Neuronal stem cell (in vitro differentiated cells): Measurements from ENCODE around the gene C7orf57.

ENCODE experiments used
- DNase-seq: peaks from one replicate; pipeline ENCODE4 v3.0.0-alpha.2; 2013; ENCODE audit warnings: low spot score
- H2AFZ ChIP-seq: one replicate; pipeline ENCODE4 v1.6.1; 2013; ENCODE audit warnings: mild to moderate bottlenecking, low read length, inconsistent platforms
- H2AK5ac ChIP-seq: 2 replicates; pipeline ENCODE4 v1.6.1; 2013; ENCODE audit warnings: low read depth, mild to moderate bottlenecking, inconsistent platforms, low read length, moderate library complexity, mixed read lengths
- H2BK120ac ChIP-seq: 2 replicates; pipeline ENCODE4 v1.6.1; 2013; ENCODE audit warnings: low read depth, mild to moderate bottlenecking, inconsistent platforms, low read length, moderate library complexity, mixed read lengths
- H2BK12ac ChIP-seq: one replicate; pipeline ENCODE4 v1.6.1; 2013; ENCODE audit warnings: low read length, inconsistent platforms
- H2BK15ac ChIP-seq: 2 replicates; pipeline ENCODE4 v1.6.1; 2013; ENCODE audit warnings: mild to moderate bottlenecking, low read length, inconsistent platforms, mixed read lengths
- H2BK5ac ChIP-seq: one replicate; pipeline ENCODE4 v1.6.1; 2013; ENCODE audit warnings: inconsistent platforms, mild to moderate bottlenecking, low read length, moderate library complexity
- H3K14ac ChIP-seq: one replicate; pipeline ENCODE4 v1.6.1; 2013; ENCODE audit warnings: low read length, inconsistent platforms
- H3K18ac ChIP-seq: 2 replicates; pipeline ENCODE4 v1.6.1; 2013; ENCODE audit warnings: low read length, inconsistent platforms
- H3K23ac ChIP-seq: 2 replicates; pipeline ENCODE4 v1.6.1; 2013; ENCODE audit warnings: low read depth, mild to moderate bottlenecking, mixed read lengths, low read length, inconsistent platforms; ENCODE audit not compliant: poor library complexity
- H3K27ac ChIP-seq: replicated peaks from 3 replicates; pipeline ENCODE4 v1.5.1; 2013; ENCODE audit warnings: low read length, inconsistent platforms
- H3K27me3 ChIP-seq, 3 experiments: 2 replicates each; pipeline ENCODE4 v1.6.1; 2013; ENCODE audit warnings: low read length in 3 of 3, mild to moderate bottlenecking in 2 of 3, inconsistent platforms in 1 of 3, low read depth in 1 of 3, mixed read lengths in 1 of 3, moderate library complexity in 1 of 3; ENCODE audit not compliant: control insufficient read depth in 3 of 3, insufficient read depth in 3 of 3
- H3K36me3 ChIP-seq, 2 donors: replicated peaks in 1 of 2; 2 replicates each; pipeline ENCODE4 v1.6.1; 2013; ENCODE audit warnings: low read length in 2 of 2; ENCODE audit not compliant: control insufficient read depth in 2 of 2, insufficient read depth in 2 of 2
- H3K4ac ChIP-seq: 2 replicates; pipeline ENCODE4 v1.6.1; 2013; ENCODE audit warnings: inconsistent platforms, mild to moderate bottlenecking, low read length, moderate library complexity
- H3K4me1 ChIP-seq, 2 donors: 1 replicate in 1 of 2; 2 replicates in 1 of 2; pipeline ENCODE4 v1.6.1; 2013; ENCODE audit warnings: low read length in 2 of 2, low read depth in 1 of 2; ENCODE audit not compliant: control insufficient read depth in 2 of 2, insufficient read depth in 1 of 2
- H3K4me2 ChIP-seq: one replicate; pipeline ENCODE4 v1.6.1; 2013; ENCODE audit warnings: mild to moderate bottlenecking, low read length, inconsistent platforms; ENCODE audit not compliant: insufficient read depth, poor library complexity, severe bottlenecking
- H3K4me3 ChIP-seq, 2 donors: 2 replicates each; pipeline ENCODE4 v1.5.1; 2013; ENCODE audit warnings: low read length in 2 of 2, mild to moderate bottlenecking in 2 of 2, inconsistent platforms in 1 of 2, moderate library complexity in 1 of 2
- H3K79me1 ChIP-seq: one replicate; pipeline ENCODE4 v1.6.1; 2013; ENCODE audit warnings: low read depth, mild to moderate bottlenecking, inconsistent platforms, low read length, moderate library complexity
- H3K9ac ChIP-seq: one replicate; pipeline ENCODE4 v1.6.1; 2013; ENCODE audit warnings: mild to moderate bottlenecking, low read depth, low read length, inconsistent platforms; ENCODE audit not compliant: poor library complexity
- H3K9me3 ChIP-seq, 2 donors: replicated peaks in 1 of 2; 2 replicates each; pipeline versions ENCODE3 to v1.6.1; 2013; ENCODE audit warnings: low read length in 2 of 2, mild to moderate bottlenecking in 2 of 2, inconsistent platforms in 1 of 2, low read depth in 1 of 2, mixed read lengths in 1 of 2, moderate library complexity in 1 of 2; ENCODE audit not compliant: control insufficient read depth in 2 of 2, insufficient read depth in 1 of 2
- H4K8ac ChIP-seq: one replicate; pipeline ENCODE4 v1.6.1; 2013; ENCODE audit warnings: low read depth, mild to moderate bottlenecking, inconsistent platforms, low read length, moderate library complexity
- H4K91ac ChIP-seq: one replicate; pipeline ENCODE4 v1.6.1; 2013; ENCODE audit warnings: low read length, low read depth, mild to moderate bottlenecking, inconsistent platforms; ENCODE audit not compliant: poor library complexity
- WGBS, 2 donors: extraction: QIAGEN DNeasy Blood & Tissue Kit; methylation state at CpG; one replicate each; pipeline ENCODE4 v1.1.7; 2013; ENCODE audit warnings: missing lambda C conversion rate in 2 of 2, mixed read lengths in 1 of 2; ENCODE audit not compliant: insufficient read length in 2 of 2, insufficient replicate concordance in 1 of 2; ENCODE audit errors: extremely low coverage in 2 of 2; 5-methylcytosine and 5-hydroxymethylcytosine counted together

C7orf57 gene

GRCh38 chr7:48084727-48085432, 49.5 kb downstream of the C7orf57 start:
- Histone ChIP-seq H4K8ac (no peak overlapping the region), H3K4ac (no peak overlapping the region), H2BK15ac (no peak overlapping the region), H2AFZ (peak overlapping the region; percentile 79), H3K79me1 (no peaks in the 10 kb centered on the region), H2BK5ac (no peak overlapping the region), H3K9me3 (no peaks in the 10 kb centered on the region), H3K27ac (no peak overlapping the region), H3K36me3 (no peaks in the 10 kb centered on the region), H2BK12ac (no peak overlapping the region), H3K4me2 (no peak overlapping the region), H3K9ac (no peak overlapping the region), H2AK5ac (no peak overlapping the region), H3K23ac (no peak overlapping the region), H3K18ac (no peak overlapping the region), H4K91ac (no peak overlapping the region), H3K27me3 (no peaks in the 10 kb centered on the region), H2BK120ac (no peak overlapping the region), H3K4me1 (peaks cover 2 to 10% of the 10 kb centered on the region in 2 donors), H3K4me3 (no peak overlapping the region), H3K14ac (no peak overlapping the region)
- no CpG with 5 or more reads among the region's 9 CpGs for WGBS, 2 donors
- no peak for DNase-seq

GRCh38 chr7:48085433-48085791, 50.1 kb downstream of the C7orf57 start:
- H2BK12ac ChIP-seq: no peak overlapping the region
- H3K79me1 ChIP-seq: no peaks in the 10 kb centered on the region
- no peak overlapping the region for H2BK5ac ChIP-seq
- no peak overlapping the region for H4K8ac ChIP-seq
- no peak overlapping the region for H3K4me3 ChIP-seq
- H3K23ac ChIP-seq: no peak overlapping the region
- no peak overlapping the region for H2AK5ac ChIP-seq
- H3K27me3 ChIP-seq: no peaks in the 10 kb centered on the region
- no peak overlapping the region for H3K27ac ChIP-seq
- no peak overlapping the region for H3K18ac ChIP-seq
- H3K14ac ChIP-seq: no peak overlapping the region
- no peak overlapping the region for H3K4ac ChIP-seq
- H4K91ac ChIP-seq: no peak overlapping the region
- no peak for DNase-seq
- no peaks in the 10 kb centered on the region for H3K36me3 ChIP-seq
- no peak overlapping the region for H3K4me2 ChIP-seq
- peak overlapping the region; percentile 79 for H2AFZ ChIP-seq
- H3K9me3 ChIP-seq: no peaks in the 10 kb centered on the region
- H3K4me1 ChIP-seq: peaks cover 2 to 13% of the 10 kb centered on the region in 2 donors
- H2BK15ac ChIP-seq: no peak overlapping the region
- H3K9ac ChIP-seq: no peak overlapping the region
- no CpG with 5 or more reads among the region's 1 CpG for WGBS, 2 donors
- no peak overlapping the region for H2BK120ac ChIP-seq

GRCh38 chr7:48085942-48086341, 50.6 kb downstream of the C7orf57 start:
- Histone ChIP-seq H2BK5ac (no peak overlapping the region), H4K91ac (no peak overlapping the region), H3K4me2 (no peak overlapping the region), H3K4me3 (no peak overlapping the region), H2BK15ac (no peak overlapping the region), H3K4ac (no peak overlapping the region), H3K14ac (no peak overlapping the region), H3K18ac (peak overlapping the region; percentile 42), H2AFZ (peak overlapping the region; percentile 79), H2AK5ac (no peak overlapping the region), H3K9me3 (no peaks in the 10 kb centered on the region), H3K27ac (no peak overlapping the region), H3K36me3 (peaks cover 0 to 2% of the 10 kb centered on the region in 2 donors), H3K27me3 (no peaks in the 10 kb centered on the region), H2BK12ac (no peak overlapping the region), H3K23ac (no peak overlapping the region), H3K79me1 (no peaks in the 10 kb centered on the region), H3K4me1 (peaks cover 2 to 16% of the 10 kb centered on the region in 2 donors), H4K8ac (no peak overlapping the region), H3K9ac (no peak overlapping the region), H2BK120ac (no peak overlapping the region)
- no CpG with 5 or more reads among the region's 1 CpG for WGBS, 2 donors
- DNase-seq: no peak

GRCh38 chr7:48087349-48087748, 52.0 kb downstream of the C7orf57 start:
- H4K8ac ChIP-seq: no peak overlapping the region
- no CpG with 5 or more reads among the region's 7 CpGs for WGBS, 2 donors

More at GRCh38 chr7:48087349-48087748, 52.0 kb downstream of the C7orf57 start:
- no peak for DNase-seq
- H3K36me3 ChIP-seq: peaks cover 3 to 16% of the 10 kb centered on the region in 2 donors
- H3K4me1 ChIP-seq: peaks cover 3 to 16% of the 10 kb centered on the region in 2 donors
- H3K23ac ChIP-seq: no peak overlapping the region
- H3K18ac ChIP-seq: no peak overlapping the region
- H2AFZ ChIP-seq: peak overlapping the region; percentile 71
- no peak overlapping the region for H2BK15ac ChIP-seq
- no peaks in the 10 kb centered on the region for H3K27me3 ChIP-seq
- no peaks in the 10 kb centered on the region for H3K79me1 ChIP-seq
- no peak overlapping the region for H3K14ac ChIP-seq
- no peak overlapping the region for H2AK5ac ChIP-seq
- H3K4me2 ChIP-seq: no peak overlapping the region
- H2BK5ac ChIP-seq: no peak overlapping the region
- H3K27ac ChIP-seq: no peak overlapping the region
- H3K4me3 ChIP-seq: no peak overlapping the region
- H2BK120ac ChIP-seq: no peak overlapping the region
- no peak overlapping the region for H4K91ac ChIP-seq
- H3K9me3 ChIP-seq: no peaks in the 10 kb centered on the region
- H3K4ac ChIP-seq: no peak overlapping the region
- no peak overlapping the region for H3K9ac ChIP-seq
- H2BK12ac ChIP-seq: no peak overlapping the region
